Measurements from ENCODE around the gene PFKM. TPM values are rescaled to one million over a fixed set of nuclear protein-coding genes. Genes with fewer than 3 reads are reported as not detected.

The PFKM gene
- total and polyA plus RNA-seq, 2 of the 4 experiments (the other 2 are of a cell fraction), result 56.7 to 82.6 TPM

- Histone ChIP-seq H3K9ac (ENCODE audit: low read depth, low read length) (no peak overlapping the region), H3K56ac (ENCODE audit: extremely low read depth, insufficient read depth, low read length) (no peak overlapping the region), H3K36me3 (ENCODE audit: control insufficient read depth, insufficient read depth, low read length) (no peaks in the 10 kb centered on the region), H3K79me1 (ENCODE audit: low read depth in 1 of 2, low read length in 2 of 2) (no peaks in the 10 kb centered on the region), H2AK5ac (ENCODE audit: low read depth, low read length) (no peak overlapping the region), H4K5ac (ENCODE audit: low read depth, low read length) (no peak overlapping the region), H3K27me3 (ENCODE audit: control insufficient read depth, insufficient read depth, low read length) (peaks cover 44% of the 10 kb centered on the region), H3K18ac (ENCODE audit: low read depth, low read length) (no peak overlapping the region), H3K27ac (ENCODE audit: insufficient read depth, low read length) (no peak overlapping the region), H3K4me1 (ENCODE audit: control insufficient read depth, insufficient read depth, low read length) (peaks cover 3% of the 10 kb centered on the region; the same call in 1 of the 2 replicates), H2BK20ac (ENCODE audit: low read depth, low read length) (no peak overlapping the region), H2BK5ac (ENCODE audit: low read depth, low read length, poor library complexity, severe bottlenecking) (no peak overlapping the region), H3K9me3 (ENCODE audit: control insufficient read depth, insufficient read depth, low read length) (no peaks in the 10 kb centered on the region), H4K20me1 (ENCODE audit: insufficient read depth, low read length) (no peaks in the 10 kb centered on the region), H2BK15ac (ENCODE audit: low read depth, low read length) (no peak overlapping the region), H3K23ac (ENCODE audit: low read depth, low read length) (no peak overlapping the region), H3K4me2 (ENCODE audit: low read depth, low read length) (no peak overlapping the region), H4K8ac (ENCODE audit: low read depth in 2 of 2, low read length in 2 of 2) (no peak overlapping the region), H3K9me1 (ENCODE audit: insufficient read depth, low read length) (no peaks in the 10 kb centered on the region), H3K4me3 (ENCODE audit: insufficient read depth, low read depth, low read length) (no peak overlapping the region), H2AFZ (replicated peaks; ENCODE audit: low read length, poor library complexity) (no peak overlapping the region), H3K14ac (replicated peaks; ENCODE audit: low read depth, low read length) (no peak overlapping the region), H2BK120ac (ENCODE audit: low read depth, low read length) (no peak overlapping the region), H3K4ac (ENCODE audit: low read depth, low read length) (no peak overlapping the region), H2AK9ac (replicated peaks; ENCODE audit: low read depth, low read length, poor library complexity) (no peak overlapping the region), H4K91ac (ENCODE audit: insufficient read depth, low read depth, low read length) (no peak overlapping the region)
- in situ Hi-C loops (cut with MboI; ENCODE audit: low sequenced_read_pairs) (no loop called here), dilution Hi-C loops (cut with HindIII; ENCODE audit: low sequenced_read_pairs, unreplicated experiment) (no loop called here), intact Hi-C loops (cut with micrococcal nuclease) (loop anchor here (2.0 kb wide), 1 partner anchor 69 kb away; the partner anchor contains the start of gene PFKM)
- no peak for DNase-seq
- BruUV-seq (replicated peaks), result no TSS peak
- TF ChIP-seq CEBPB (IDR thresholded peaks at IDR 0.05; ENCODE audit: low read depth, low read length) (no peak), USF2 (IDR thresholded peaks at IDR 0.05; ENCODE audit: low read depth, low read length) (no peak), NFE2L2 (IDR thresholded peaks at IDR 0.05; ENCODE audit: low read depth, low read length) (no peak), SMC3 (IDR thresholded peaks at IDR 0.05; ENCODE audit: low read depth, low read length) (no peak), BHLHE40 (IDR thresholded peaks at IDR 0.05; ENCODE audit: low read depth, low read length) (no peak), POLR2A (IDR thresholded peaks at IDR 0.05; ENCODE audit: low read depth, low read length) (no peak)
- ChIA-PET CTCF (interaction anchor here (1.6 kb wide), 1 partner anchor 41 kb away, joined by 3 read pairs; no protein-coding TSS in a partner anchor), POLR2A (ENCODE audit: unreplicated experiment) (interaction anchor here (0.5 to 0.6 kb wide), 2 partner anchors 23 to 25 kb away, joined by 3 read pairs; no protein-coding TSS in a partner anchor)
- ATAC-seq (ENCODE audit: low read depth), result no peak
- 46% methylated on average over 3 of the region's 10 CpGs; no CpG with 5 or more reads in 1 of the 2 experiments for WGBS, 2 experiments (ENCODE audit: extremely low coverage in 2 of 2, insufficient read length in 1 of 2)
These were observed 68.9 kb downstream of the PFKM start for GRCh38 chr12:48187916-48188695.
